Activated gamma-delta T cell treated with anti-CD3 and anti-CD28 coated beads, Interleukin-2, amount 50 U/mL, for 16 hours (primary cell): ENCODE measurements around the gene CHRND.

Source experiments
- DNase-seq: peaks from one replicate; pipeline ENCODE4 v3.0.0-alpha.2; 2020; ENCODE audit warnings: low read depth

Gene CHRND

DNA sequence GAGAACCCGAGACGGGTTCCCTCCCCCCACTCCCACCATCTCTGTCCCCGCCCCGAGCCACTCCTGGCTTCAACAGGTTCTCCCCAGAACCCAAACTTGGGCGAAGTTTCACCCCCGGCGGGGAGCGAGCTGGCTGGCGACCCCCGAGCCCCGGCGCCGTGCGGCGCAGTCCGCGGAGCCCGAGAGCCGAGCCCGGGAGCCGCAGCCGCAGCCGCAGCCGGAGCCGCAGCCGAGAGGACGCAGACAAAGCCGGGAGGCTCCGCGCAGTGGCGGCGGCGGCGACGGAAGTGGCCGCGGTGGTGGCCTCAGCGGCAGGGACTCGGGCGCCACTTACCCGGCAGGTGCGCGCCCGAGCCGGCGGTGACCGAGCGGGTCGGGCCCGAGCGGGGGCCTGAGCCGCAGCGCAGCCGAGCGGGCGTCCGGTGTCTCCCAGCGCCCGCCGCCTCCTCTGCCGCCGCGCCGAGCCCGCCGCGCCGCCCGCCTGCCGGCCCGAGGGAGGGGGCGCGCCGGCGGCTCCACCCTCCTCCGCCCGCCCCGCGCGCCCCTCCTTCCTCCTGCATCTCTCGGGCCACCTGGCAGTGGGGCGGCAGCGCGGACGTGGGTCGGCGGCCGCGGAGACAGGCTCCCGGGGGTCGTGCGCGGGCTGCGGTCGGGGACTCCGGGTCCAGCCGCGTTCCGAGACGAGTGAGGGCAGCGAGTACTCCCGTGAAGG lies 38.4 kb upstream of the CHRND start, which contains the start of gene ECEL1:
ECEL1 (minus strand) TSS at position 450 of the 712 bp plus-strand sequence. CDS start 1,181 bp downstream, outside the sequence.
- DNase-seq, result no peak

DNA sequence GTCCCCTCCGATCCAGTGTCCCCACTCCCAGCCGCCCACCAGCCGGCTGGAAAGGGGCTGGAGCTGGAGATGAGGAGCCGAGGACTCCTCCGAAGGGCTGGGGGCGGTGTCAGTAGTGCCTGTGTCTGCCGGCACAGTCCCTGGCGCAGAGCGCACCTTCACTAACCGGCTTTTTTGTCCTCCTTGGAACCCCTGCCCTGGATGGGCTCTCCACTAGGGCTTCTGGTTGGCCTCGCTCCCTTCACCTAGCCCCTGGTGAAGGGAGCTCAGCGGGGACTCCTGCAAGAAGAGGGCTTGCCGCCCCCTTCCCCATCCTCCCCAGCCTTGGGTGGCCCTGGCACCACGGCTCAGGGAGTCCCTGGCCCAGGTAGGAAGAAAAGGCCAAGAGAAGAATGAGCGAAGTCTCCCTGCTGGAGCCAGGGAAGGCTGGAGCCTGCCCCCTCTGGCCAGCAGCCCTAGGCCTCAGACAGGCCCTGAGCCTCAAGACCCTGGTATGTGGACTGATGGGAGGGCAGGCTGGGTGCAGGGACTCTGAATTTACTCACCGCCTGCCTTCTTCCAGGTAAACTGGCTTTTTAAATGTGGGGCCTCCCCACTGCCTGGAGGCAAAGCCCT lies 37.8 kb upstream of the CHRND start:
- no peak for DNase-seq

DNA sequence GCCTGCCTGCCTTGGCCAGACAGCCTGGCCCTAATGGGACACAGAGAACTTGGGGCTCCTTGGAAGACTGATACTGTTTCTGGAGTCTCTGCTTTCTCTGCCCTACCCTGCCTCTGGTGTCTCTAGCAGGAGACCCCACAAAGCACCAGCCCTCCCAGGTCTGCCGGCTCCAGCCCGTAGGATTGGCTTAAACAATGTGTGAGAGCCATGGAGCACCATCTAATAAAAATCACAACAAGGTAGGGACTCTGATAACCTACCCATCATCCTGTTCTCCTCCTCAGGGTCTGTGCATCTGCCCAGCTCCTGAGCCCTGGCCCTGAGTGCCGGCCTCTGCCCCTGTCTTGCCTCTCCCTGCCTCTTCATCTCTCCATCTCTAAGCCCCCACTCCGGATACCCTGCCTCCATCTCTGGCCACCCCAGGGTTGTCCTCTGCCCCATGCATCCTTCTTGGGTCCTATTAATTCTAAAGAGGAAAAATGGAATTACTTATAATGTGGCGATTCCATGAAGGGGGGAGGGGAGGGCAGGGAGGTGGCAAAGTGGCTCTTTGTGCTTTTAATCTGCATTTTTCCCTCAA lies 37.1 kb upstream of the CHRND start:
- no peak for DNase-seq

DNA sequence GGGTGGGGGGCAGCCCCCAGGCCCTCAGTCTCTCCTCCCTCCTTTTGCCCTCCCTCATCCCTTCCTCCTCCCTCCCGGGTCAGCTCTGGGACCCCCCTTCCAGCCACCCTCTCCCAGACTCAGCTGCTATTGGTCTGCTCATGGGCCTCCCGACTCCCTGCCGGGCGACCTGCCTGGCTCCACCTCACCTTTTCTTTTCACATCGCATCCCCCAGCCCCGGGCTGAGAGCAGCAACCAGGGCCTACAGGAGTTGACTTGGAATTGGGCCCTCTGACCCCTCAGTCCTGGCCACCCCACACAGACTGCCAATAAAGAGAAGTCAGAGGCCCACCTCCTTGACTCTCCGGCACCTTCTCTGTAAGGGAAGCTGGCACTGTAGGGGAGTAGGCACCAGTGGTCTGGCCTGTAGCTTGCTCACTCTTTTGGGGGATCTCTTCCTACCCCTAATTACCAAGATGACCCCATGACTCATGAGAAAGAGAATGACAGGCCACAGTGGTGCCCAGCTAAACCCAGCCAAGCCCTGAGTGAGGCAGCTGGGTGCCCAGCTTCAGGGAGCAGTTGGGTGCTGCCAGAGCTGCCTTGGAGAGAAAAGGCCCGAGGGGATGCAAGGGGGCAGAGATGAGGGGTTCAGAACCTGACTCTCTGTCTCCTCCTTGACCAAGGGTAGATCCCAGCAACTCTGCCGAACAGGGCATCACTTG lies 36.3 kb upstream of the CHRND start:
- no peak for DNase-seq

DNA sequence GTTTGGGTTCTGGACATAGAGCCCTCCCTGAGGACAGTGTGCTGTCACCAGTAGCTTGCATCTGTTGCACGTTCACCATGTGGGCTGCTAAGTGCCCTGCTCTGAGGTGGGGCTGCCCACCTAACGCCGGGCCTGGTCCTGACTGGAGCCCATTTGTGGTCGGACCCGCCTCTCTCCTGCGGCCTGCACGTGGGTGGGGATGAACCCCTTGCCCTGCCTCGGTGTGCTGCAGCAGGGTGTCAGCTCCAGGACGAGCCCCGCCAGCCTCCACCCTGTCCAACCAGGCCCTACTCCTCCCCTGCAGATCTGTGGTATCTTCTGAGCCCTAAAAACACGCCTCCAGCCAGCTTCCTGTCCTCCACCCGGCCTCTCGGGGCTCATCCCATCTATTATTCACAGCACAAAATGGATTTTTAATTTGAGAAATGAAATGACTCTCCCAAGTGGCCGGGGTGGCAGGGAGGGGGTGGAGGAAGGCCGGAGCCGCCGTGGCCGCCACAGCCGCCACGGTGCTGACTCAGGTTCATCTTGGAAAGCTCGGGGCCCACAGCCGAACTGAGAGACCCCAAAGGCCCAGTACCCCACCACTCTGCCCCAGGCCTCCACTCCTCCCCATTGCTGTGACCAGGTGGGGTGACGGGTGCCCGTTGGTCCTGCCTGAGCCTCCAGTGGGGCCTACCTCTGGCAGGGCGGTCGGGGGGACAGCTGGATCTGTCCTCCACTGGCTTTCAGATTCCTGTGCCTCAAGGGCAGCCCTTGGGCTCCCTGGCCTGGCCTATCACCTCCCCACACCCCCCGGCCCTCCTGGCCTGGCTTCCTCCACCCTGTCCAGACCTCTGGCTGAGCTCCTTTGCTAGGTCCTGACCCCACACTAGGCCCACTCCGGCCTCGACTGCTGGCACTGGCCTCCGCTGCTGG lies 35.5 kb upstream of the CHRND start:
- no peak for DNase-seq

DNA sequence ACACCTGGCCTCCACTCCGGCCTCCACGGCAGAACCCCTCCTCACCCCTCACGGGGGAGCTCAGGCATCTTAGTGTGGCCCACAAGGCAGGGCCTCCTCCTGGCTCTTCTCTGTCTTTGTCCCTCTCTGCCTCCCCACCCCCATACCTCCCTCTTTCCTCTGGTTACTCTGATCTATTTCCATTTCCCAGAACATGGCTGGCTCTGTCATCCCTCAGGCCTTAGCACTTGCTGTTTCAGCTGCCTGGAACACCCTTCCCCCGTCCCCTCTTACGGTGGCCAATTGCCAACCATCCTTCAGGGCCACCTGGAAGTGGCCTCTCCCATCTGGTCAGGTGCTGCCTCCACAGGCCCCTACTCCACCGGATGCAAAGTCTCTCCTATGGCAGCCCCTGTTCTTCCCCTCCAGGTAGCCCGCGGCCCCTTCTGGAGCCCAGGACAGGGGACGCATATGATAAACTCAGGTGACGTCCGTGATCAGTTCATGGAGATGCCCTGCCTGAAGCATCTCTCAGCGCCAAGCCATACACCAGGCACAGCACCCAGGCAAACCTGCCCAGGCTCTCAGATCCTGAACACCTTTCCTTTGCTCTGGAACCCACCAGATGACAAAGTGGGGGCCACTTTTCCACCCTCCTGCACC lies 34.7 kb upstream of the CHRND start:
- DNase-seq, result no peak

DNA sequence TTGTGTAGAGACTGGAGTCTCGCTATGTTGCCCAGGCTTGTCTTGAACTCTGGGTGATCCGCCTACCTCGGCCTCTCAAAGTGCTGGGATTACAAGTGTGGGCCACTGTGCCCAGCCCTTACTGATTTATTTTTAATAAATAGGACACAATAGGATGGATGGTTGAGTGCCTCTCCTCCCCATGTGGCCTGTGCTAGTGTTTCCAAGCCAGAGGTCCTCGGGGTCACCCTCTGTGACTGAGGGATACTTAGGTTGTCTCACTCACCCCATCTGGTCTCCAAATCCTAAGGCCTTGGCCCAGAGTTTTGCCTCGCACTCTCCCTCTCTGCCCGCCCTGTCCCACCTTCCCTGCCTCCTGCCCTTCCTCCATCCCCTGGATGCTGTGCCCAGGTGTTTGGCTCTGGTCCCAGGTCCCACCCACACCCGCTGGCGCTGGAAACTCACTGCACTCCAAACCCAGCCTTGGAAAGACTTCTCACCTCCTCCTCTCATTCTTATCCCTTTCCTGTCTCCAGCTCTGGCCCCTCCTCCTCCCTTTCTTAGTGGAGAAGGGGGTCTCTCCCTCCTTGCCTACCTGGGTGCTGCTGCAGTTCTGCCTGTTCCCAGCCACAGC lies 33.6 kb upstream of the CHRND start:
- no peak for DNase-seq

DNA sequence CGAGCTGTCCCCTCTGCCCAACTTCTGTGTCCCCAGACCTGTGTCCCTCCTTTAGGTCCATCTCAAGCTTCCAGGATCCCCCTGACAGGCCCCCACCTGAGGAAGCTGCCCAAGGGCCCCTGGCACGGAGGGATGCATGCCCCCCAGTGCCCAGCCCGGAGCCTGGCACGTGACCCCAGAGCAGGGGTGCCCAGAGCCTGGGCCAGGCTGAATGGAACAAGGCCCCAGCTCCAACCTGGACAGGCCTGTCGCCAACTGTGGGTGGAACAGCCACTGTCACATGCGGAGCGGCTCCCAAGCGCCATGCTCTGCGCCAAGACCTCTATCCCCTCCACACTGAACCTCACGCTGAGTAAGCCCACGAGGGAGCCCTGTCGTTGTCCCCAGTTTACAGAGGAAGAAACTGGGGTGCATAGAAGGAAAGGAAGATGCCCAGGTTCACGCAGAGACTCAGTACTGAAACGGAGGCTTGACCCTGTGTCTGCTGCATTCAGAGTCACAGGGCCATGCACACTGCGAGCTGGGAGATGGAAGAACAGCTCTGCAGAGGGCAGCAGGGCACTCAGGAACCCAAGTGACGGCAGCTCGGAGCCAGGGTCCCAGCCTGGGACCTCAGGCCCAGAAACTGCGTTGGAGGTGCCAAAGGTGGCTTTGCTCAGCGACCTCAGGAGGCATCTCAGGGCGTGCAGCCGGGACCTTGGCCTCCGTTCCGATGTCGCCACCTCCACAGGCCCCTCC lies 32.8 kb upstream of the CHRND start:
- DNase-seq, result no peak

DNA sequence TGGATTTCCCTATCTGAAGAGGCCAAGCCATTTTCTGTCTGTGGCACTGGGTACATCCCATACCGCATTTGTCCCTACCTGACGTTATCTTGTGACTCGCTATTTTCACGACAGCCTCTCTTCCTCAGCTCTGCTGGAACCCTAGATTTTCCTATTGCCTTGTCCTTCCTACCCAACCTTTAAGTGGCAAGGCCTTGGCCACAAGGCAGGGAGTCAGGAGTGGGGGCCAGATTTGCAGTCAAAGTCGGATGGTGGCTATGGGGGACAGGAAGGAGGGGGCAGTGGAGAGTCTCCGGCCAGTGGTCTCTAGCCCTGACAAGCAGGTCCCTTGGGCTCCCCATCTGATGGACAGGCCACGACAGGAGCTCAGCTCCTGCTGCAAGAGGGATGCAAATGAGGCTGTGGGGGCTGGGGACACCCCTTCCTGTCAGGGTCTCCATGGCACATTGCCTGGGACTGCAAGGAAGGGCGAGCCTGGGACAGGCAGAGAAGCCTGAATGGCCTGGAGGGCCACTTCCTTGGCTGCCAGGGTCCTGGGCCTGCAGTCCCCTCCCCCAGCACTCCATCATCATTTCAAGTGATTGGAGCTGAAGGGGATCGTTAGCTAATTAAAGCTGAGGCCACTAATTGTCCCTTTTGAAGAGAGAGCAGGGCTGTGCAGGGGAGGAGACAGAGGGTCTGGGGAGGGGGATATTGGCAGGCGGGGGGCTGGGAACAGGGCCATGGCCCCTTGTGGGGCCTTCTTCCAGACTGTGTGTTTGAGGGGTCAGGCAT lies 32.1 kb upstream of the CHRND start:
- DNase-seq, result no peak

DNA sequence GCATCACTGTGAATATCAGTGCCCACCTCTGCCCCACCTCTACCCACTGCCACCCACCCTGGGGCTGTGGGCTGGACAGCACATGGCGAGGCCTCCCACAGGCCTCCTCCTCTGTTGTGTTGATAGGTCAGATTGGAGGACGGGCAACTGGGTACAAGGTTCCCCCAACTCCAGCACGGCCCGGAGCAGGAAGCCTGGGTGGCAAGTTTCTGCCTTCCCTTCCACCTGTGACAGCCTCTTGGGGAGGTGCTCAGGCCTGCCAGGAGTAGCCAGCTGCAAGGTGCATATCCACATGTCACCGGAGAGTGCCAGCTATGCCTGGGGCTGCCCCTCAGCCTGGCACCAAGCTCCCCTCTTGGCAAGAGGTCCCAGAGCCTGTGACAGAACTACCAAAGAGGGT lies 31.4 kb upstream of the CHRND start:
- no peak for DNase-seq

DNA sequence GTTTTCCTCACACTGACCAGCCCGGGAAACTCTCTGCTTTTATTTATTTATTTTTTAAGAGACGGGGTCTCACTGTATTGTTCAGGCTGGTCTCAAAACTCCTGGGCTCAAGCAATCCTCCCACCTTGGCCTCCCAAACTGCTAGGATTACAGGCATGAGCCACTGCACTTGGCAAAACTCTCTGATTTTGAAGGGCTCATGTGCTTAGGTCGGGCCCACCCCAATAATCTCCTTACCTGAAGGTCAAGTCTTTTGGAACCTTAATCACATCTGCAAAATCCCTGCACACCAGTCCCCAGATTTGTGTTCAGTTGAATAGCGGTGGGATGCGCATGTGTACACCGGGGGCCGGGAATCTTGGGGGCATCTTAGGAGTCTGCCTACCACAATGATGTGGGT lies 30.7 kb upstream of the CHRND start:
- DNase-seq, result no peak

DNA sequence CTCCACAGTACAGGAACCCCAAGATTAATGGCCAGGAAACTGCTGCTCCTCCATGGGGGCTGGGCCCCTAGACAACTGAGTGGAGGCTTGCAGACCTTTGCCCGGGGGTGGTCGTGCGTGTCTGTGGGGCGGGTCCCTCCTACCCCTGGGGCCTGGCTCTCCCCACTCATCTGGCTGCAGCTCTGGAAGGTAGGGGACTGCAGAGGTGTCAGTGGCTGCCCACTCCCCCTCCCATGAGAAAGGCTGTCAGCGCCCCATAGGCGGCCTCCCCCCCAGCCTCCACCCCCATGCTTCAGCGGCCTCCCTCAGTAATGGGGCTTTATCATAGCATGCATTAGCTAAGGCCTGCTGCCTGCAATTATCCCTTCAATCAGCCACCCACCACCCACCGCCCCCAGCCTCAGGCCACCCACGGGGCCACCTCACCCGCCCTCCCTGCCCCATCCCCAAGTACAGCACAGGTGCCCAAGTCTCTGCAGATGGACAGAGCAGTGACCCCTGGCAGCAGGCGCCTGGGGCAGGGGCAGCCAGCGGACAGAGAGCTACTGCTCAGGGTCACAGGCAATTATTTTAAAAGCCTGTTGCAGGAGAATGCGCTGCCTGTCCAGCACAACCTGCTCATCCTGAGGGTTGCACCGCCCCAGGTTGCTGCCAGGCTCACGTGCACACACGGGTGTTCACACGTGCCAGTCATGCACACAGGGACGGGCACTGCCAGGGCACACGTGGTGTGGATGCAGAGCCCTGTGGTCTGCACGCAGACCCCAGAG lies 29.3 kb upstream of the CHRND start:
- no peak for DNase-seq

DNA sequence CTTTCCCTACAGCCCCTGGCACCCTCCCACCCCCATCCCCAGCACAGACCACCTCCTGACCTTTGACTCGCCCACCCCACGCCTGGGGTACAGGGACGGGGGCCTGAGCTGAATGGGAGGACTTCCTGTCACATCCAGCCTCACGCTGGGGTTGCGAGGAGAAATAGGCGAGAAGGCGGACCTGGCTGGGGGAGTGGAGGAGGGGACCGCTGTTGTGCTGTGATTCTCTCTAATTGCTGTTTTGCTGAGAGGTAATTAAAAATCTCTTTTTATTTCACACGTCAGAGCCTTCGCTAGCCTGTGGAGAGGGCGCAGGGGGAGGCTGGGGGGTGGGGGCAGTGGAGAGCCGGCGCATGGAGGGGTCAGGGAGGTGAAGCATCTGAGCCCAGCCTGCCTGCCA lies 28.6 kb upstream of the CHRND start:
- no peak for DNase-seq

DNA sequence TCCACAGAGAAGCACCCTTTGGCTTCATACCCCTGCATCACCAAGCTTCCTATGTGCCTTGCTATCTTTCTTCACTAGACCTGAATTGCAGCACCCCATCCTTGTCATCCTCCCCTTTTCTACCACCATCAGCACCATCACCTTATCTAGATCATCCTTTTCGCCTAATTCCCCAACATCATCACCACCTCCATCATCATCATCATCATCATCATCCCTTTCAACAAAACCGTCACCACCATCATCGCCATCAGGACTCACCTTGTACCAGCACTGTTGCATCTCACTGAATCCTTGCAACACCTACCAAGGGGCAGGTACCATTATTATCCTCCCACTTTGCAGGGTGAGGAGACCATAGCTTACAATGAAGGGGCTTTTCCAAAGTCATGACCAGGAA lies 27.5 kb upstream of the CHRND start:
- no peak for DNase-seq

DNA sequence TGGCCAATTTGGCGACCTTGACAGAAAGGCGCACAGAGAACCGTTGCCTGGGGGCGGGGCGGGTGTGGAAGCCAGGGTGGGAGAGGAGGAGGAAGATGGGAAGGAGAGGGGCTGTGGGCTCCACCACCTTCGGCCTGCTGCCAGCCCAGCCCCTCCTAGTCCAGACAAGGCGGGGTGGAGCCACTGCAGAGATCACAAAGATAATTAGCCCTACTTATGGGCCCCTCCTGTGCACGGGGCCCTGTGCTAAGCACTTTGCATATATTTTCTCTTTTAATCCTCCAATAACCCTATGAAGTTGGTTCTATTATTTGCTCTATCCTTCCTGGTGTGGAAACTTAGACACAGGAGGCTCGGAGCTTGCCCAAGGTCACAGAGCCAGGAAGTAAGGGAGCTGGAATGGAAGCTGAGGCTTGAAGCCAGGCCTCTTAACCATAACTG lies 24.6 kb upstream of the CHRND start:
- no peak for DNase-seq

DNA sequence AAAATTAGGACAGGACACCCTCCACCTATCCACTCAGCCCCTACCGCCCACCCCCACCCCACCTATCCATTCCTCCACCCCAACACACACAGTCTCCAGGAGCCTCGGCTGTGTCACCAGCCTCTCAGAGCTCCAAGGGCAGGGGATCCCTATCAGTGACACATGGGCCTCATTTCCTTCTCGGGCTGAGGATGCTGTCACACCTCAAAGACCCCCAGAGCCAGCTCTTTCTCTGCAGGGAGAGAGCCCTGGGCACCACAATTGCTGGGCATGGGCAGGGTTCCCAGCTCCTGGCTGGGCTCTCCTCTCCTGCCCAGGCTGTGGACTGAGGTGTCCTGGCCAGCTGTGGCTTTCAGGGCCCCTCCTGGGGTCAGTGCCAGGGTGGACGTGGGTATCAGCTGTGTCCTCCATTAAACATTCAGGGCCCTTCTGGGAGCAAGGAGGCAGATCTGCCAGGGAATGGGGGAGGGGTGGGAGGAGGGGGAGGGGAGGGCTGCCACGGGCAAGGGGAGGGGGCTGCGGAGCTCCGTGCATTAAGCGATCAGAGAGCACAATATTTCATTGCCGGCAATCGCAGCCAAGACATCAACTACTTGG lies 24.1 kb upstream of the CHRND start:
- DNase-seq, result no peak

DNA sequence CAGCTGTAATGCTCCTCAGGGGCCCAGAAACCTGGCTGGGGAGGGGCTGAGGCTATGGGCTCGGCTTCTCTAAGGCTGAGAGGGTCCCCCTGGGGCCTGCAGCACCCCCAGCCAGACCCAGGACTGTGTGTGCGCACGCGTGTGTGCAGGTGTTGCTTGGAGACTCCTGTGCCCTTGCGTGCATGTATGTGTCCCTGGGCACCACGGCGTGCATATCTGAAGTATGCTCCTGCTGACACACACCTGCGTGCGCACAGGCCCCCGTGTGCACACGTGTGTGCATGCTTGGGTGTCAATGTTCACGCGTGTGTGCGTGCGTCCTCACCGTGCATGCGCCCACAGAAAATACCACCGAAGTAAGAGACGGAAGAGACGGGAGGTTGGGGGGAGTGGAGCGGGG lies 23.4 kb upstream of the CHRND start:
- DNase-seq, result no peak
